Muscle of back (tissue), 11 donors: ENCODE measurements around the gene ICA1L. TPM values are rescaled to one million over a fixed set of nuclear protein-coding genes. Genes with fewer than 3 reads are reported as not detected.

Source experiments
- DNase-seq, 3 donors: peaks; one replicate each; pipeline versions ENCODE4 v3.0.0 to v3.0.0-alpha.2; 2013
- polyA plus RNA-seq, 10 donors: library from polyadenylated mRNA; unstranded; fragments of 120-200 nt; gene quantifications; one replicate each; pipeline ENCODE4 v1.2.1, GENCODE V29; 2013; ENCODE audit not compliant: insufficient read length in 10 of 10

Gene ICA1L
- polyA plus RNA-seq, 10 donors, result 5.7 to 16.1 (median 9.5) TPM

DNA sequence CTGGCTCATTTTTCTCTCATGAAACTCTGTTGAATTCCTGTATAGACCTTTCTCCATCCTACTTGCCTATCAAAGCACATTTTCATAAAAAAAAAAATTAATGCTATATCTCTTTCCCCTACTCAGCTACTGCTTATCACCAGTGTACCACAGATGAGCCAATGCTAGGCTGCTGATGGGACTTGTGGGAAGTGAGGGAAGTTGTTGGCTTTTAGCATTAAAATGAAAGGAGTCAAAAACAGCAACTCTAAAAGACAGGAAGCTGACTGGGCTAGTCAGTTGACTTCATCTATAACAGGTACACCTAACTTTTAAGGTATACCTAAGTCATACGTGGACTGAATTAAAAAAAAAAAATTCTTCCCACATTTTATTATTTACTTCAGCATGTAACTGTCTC lies 134.7 kb downstream of the ICA1L start:
- DNase-seq, result no peak

DNA sequence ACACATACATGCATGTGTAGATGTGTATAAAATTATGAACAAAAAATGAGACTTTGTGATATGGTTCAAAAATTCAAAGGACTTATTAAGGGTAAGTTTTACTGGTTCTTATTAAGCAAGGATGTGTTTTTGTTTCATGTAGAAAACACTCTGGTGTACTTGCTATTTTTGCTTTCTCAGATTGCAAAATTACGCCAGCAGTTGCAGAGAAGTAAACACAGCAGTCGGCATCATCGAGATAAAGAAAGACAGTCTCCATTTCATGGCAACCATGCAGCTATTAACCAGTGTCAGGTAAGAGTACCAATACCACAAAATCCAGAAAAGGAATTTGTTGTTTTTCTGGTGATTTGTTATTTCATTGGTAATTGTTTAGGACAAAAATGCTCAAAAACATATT lies 145.5 kb downstream of the ICA1L start:
- no peak for DNase-seq

DNA sequence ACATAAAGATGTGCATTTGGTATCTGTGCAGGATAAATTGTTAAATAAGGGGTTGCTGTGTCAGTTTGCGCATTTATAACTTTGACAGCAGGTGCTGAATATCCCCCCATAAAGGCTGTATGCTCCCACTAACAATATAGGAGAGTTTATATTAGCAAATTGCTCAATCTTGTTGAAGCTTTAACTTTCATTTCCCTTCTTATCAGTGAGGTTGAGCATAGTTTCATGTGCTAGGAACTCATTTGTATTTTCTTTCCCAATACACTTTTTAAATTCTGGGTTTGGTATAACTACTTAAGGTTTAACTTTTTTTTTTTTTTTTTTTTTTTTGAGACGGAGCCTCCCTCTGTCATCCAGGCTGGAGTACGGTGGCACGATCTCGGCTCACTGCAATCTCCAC lies 147.8 kb downstream of the ICA1L start:
- no peak for DNase-seq

Other genes with a start within 250 kb of the ICA1L start
- gene FAM117B, start 236.8 kb downstream of the ICA1L start, polyA plus RNA-seq, result 1 to 10 TPM; 2.6 to 5.6 (median 3.8) TPM
- gene WDR12, start 39.9 kb upstream of the ICA1L start, polyA plus RNA-seq, result 10 to 100 TPM; 54.2 to 82.0 (median 72.0) TPM
- gene CARF, start 40.5 kb upstream of the ICA1L start, polyA plus RNA-seq, result 10 to 100 TPM in 4 of 10 donors, 1 to 10 TPM in 6; 5.5 to 12.4 (median 7.9) TPM
- 1 to 10 TPM; 4.0 to 7.4 (median 6.5) TPM for gene NBEAL1, start 143.1 kb upstream of the ICA1L start, polyA plus RNA-seq